Kidney (tissue), 14 donors: ENCODE results near the gene SHOC1. TPM values are rescaled to one million over a fixed set of nuclear protein-coding genes. Genes with fewer than 3 reads are reported as not detected.
A peak's percentile ranks its signal among the peaks of the same experiment; 100 is the strongest.

Experiments
- DNase-seq, 5 donors: peaks; one replicate each; pipeline ENCODE4 v3.0.0-alpha.2; 2013 to 2020
- FAIRE-seq: peaks from 2 replicates; lab custom pipeline; 2012; peaks lifted over from hg19 to GRCh38; lab: Jason Lieb, UNC
- H3K27ac ChIP-seq, 2 donors: one replicate each; pipeline ENCODE4 v1.7.0; 2013; ENCODE audit warnings: low read depth in 2 of 2, low read length in 2 of 2, inconsistent platforms in 1 of 2
- H3K27me3 ChIP-seq: one replicate; pipeline ENCODE4 v1.7.1; 2013; ENCODE audit warnings: low read length, inconsistent platforms; ENCODE audit not compliant: control insufficient read depth, insufficient read depth
- H3K36me3 ChIP-seq, 3 donors: one replicate each; pipeline versions ENCODE4 v1.7.0 to v1.7.1; 2013; ENCODE audit warnings: low read length in 3 of 3, control low read depth in 1 of 3, inconsistent platforms in 1 of 3; ENCODE audit not compliant: insufficient read depth in 3 of 3, control insufficient read depth in 2 of 3
- H3K4me1 ChIP-seq, 3 donors: one replicate each; pipeline versions ENCODE4 v1.7.0 to v1.7.1; 2013; ENCODE audit warnings: low read length in 3 of 3, inconsistent platforms in 1 of 3, low read depth in 1 of 3; ENCODE audit not compliant: control insufficient read depth in 2 of 3, insufficient read depth in 2 of 3
- H3K4me3 ChIP-seq, 3 donors: one replicate each; pipeline versions ENCODE4 v1.7.0 to v1.8.1; 2013; ENCODE audit warnings: low read length in 3 of 3, control low read depth in 1 of 3, inconsistent platforms in 1 of 3
- H3K9ac ChIP-seq, 3 donors: one replicate each; pipeline versions ENCODE4 v1.7.0 to v1.7.1; 2013; ENCODE audit warnings: low read length in 3 of 3, control low read depth in 1 of 3, inconsistent platforms in 1 of 3
- H3K9me3 ChIP-seq, 3 donors: one replicate each; pipeline versions ENCODE4 v1.7.0 to v1.7.1; 2013; ENCODE audit warnings: low read length in 3 of 3, control low read depth in 1 of 3, inconsistent platforms in 1 of 3; ENCODE audit not compliant: control insufficient read depth in 2 of 3, insufficient read depth in 1 of 3
- intact Hi-C: fragments of 100-400 bp; cut with DNase I; formaldehyde crosslinking; loops from one replicate; pipeline ENCODE4 v1.11.1; 2022
- polyA plus RNA-seq: library from polyadenylated mRNA; stranded (reverse); fragments of 350-450 nt; fragmentation: Illumina TruSeq; extraction: RNeasy Lipid Tissue Mini Kit (QIAGEN cat#74804); gene quantifications from one replicate; pipeline ENCODE4 v1.2.3, GENCODE V29; 2014; ENCODE audit warnings: low read depth, low replicate concordance; ENCODE audit not compliant: insufficient read depth
- total RNA-seq: library from RNA; stranded (reverse); fragmentation: NEBNext Ultra II Directional; extraction: Animal tissue kit (Norgen Biotek cat#: 25700); gene quantifications from one replicate; pipeline ENCODE4 v1.2.1, GENCODE V29; 2021
- TF ChIP-seq, protein P1 (sequence below): IDR thresholded peaks from 3 replicates; pipeline ENCODE4 v1.5.1; 2012; ENCODE audit warnings: mild to moderate bottlenecking, moderate library complexity, borderline replicate concordance; ENCODE audit not compliant: insufficient read depth; ENCODE audit errors: extremely low read depth
- donor health status: control.
- donor health status: control.
- donor health status: control.
- donor health status: control.
- donor health status: control.
- donor health status: DM: yes; HTN: yes; CAD: no.
- donor health status: Normal renal cell carcinoma (clear cell type).

SHOC1 gene
- total and polyA plus RNA-seq, 2 donors from 2014 or later: 0.16 to 2.5 TPM

DNA sequence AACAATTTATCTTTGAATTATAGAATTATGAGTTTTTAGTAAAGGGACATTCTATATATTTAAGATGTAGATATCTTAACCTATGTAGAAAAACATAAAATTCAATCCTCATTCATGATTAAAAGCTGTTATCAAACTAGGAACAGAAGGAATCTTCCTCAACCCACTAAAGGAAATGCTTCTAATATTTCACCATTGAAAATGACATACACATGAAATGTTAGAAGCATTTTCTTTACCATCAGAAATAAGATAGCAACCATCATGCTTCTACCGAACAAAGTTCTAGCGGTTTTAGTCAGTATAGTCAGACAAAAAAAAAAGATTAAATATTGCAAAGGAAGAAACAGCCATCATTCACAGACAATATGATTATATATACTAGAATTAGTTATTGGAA is 32.2 kb downstream of the SHOC1 start:
- Histone ChIP-seq H3K4me1 (no peaks in the 10 kb centered on the region), H3K27ac (no peak overlapping the region), H3K36me3 (no peaks in the 10 kb centered on the region), H3K9me3 (peaks cover 0 to 10% (median 0%) of the 10 kb centered on the region in 3 donors), H3K4me3 (no peak overlapping the region), H3K27me3 (no peaks in the 10 kb centered on the region), H3K9ac (no peak overlapping the region)
- DNase-seq (no peak), FAIRE-seq (peak; percentile 41)
- TF ChIP-seq, protein P1, sequence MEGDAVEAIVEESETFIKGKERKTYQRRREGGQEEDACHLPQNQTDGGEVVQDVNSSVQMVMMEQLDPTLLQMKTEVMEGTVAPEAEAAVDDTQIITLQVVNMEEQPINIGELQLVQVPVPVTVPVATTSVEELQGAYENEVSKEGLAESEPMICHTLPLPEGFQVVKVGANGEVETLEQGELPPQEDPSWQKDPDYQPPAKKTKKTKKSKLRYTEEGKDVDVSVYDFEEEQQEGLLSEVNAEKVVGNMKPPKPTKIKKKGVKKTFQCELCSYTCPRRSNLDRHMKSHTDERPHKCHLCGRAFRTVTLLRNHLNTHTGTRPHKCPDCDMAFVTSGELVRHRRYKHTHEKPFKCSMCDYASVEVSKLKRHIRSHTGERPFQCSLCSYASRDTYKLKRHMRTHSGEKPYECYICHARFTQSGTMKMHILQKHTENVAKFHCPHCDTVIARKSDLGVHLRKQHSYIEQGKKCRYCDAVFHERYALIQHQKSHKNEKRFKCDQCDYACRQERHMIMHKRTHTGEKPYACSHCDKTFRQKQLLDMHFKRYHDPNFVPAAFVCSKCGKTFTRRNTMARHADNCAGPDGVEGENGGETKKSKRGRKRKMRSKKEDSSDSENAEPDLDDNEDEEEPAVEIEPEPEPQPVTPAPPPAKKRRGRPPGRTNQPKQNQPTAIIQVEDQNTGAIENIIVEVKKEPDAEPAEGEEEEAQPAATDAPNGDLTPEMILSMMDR: no peak
- intact Hi-C loops: no loop called here

DNA sequence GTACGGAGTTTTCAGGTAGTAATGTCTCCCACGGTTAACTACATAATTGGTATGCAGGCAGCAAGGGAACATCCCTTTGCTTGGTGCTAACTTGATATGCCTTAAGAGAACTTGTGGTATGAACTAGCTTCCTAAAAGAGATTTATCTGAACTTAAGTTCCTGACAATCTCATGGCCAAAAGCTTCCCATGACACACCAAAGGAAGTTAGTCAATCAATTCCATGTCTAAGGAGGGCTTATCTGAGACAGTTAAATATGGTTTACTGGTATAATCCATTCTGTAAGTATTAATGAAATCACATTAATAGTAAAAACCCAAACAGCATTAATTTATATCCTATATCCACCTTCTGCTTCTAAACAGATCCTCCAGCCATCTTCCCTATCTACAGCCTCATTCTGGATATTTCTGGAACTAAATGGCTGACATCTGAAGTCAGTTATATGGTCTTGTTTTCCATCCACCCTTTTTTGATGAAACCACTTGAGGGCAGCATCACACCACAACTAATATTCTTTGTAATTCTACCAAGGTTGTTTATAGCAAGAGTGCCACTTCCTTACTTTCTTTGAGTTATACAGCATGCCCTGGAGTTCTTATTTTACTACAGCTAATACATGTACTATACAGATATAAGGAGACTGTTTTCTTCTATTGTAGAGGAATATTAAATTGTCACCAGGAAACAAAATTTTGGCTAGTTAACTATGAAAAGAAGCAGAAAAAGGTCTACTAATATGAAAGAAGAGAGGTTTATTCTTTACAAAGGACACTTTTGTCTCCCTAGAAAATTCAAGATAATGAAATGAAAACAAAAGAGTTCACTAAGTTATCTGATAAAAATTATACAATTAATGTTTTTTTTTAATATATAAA is 34.7 kb downstream of the SHOC1 start:
- TF ChIP-seq, protein P1: peak; percentile 68
- Histone ChIP-seq H3K9me3 (no peaks in the 10 kb centered on the region), H3K9ac (no peak overlapping the region), H3K36me3 (no peaks in the 10 kb centered on the region), H3K27ac (no peak overlapping the region), H3K4me1 (no peaks in the 10 kb centered on the region), H3K27me3 (no peaks in the 10 kb centered on the region), H3K4me3 (no peak overlapping the region)
- DNase-seq: peak in 4 of 5 donors; percentile 39 to 93 (median 78)
- intact Hi-C loops: loop anchor here (5.0 kb wide), 1 partner anchor 317 kb away; no protein-coding TSS in a partner anchor
- peak; percentile 98 for FAIRE-seq

GRCh38 chr9:111754800-111755199 is 39.9 kb downstream of the SHOC1 start:
- H3K9ac ChIP-seq: no peak overlapping the region
- TF ChIP-seq, protein P1: no peak
- H3K27ac ChIP-seq: no peak overlapping the region
- H3K9me3 ChIP-seq: peaks cover 0 to 9% (median 1%) of the 10 kb centered on the region in 3 donors
- H3K36me3 ChIP-seq: no peaks in the 10 kb centered on the region
- no peak overlapping the region for H3K4me3 ChIP-seq
- intact Hi-C loops: loop anchor here (5.0 kb wide), 1 partner anchor 323 kb away; no protein-coding TSS in a partner anchor
- no peaks in the 10 kb centered on the region for H3K27me3 ChIP-seq
- DNase-seq: no peak
- no peaks in the 10 kb centered on the region for H3K4me1 ChIP-seq
- FAIRE-seq: no peak
